ENCODE measurements around the gene HSD3B7. TPM values are rescaled to one million over a fixed set of nuclear protein-coding genes. Genes with fewer than 3 reads are reported as not detected.

The HSD3B7 gene
- total and polyA plus RNA-seq, 2 of the 8 experiments (the other 6 are each of a cell fraction or from before 2014, with no cell fraction given), result 2.9 to 6.6 TPM

- Histone ChIP-seq H3K23ac (ENCODE audit: insufficient read length) (no peak overlapping the region), H2BK15ac (ENCODE audit: low read length) (no peak overlapping the region), H3K14ac (ENCODE audit: insufficient read length) (no peak overlapping the region), H3K27ac (ENCODE audit: low read depth, low read length) (no peak overlapping the region), H3K27me3 (replicated peaks in 1 of 4; ENCODE audit: control insufficient read depth in 3 of 4, extremely low read depth in 1 of 4, insufficient read depth in 3 of 4, low read length in 3 of 4) (no peaks in the 10 kb centered on the region), H4K8ac (ENCODE audit: extremely low read depth, insufficient read depth, low read length) (no peak overlapping the region), H3K4ac (replicated peaks; ENCODE audit: insufficient read length, low read depth, low read length) (no peak overlapping the region), H3K36me3 (ENCODE audit: control insufficient read depth in 2 of 4, insufficient read depth in 4 of 4, low read length in 3 of 4) (no peaks in the 10 kb centered on the region), H3K4me2 (ENCODE audit: insufficient read depth in 1 of 2, low read depth in 2 of 2, low read length in 2 of 2) (no peak overlapping the region), H3K79me2 (ENCODE audit: control insufficient read depth in 1 of 2, insufficient read depth in 2 of 2, low read length in 2 of 2) (no peaks in the 10 kb centered on the region), H2BK120ac (replicated peaks; ENCODE audit: low read depth, low read length) (no peak overlapping the region), H3K4me3 (ENCODE audit: extremely low read depth in 1 of 4, insufficient read depth in 2 of 4, low read depth in 3 of 4, low read length in 4 of 4) (no peak overlapping the region), H4K91ac (replicated peaks; ENCODE audit: insufficient read length, low read length) (no peak overlapping the region), H2BK20ac (ENCODE audit: low read length) (no peak overlapping the region), H2AFZ (ENCODE audit: low read length) (no peak overlapping the region), H2AK5ac (ENCODE audit: low read depth, low read length) (no peak overlapping the region), H3K56ac (replicated peaks; ENCODE audit: insufficient read length, low read depth, low read length) (no peak overlapping the region), H4K5ac (ENCODE audit: insufficient read length, low read depth, low read length) (no peak overlapping the region), H3K9me3 (ENCODE audit: insufficient read depth in 2 of 2, low read depth in 1 of 2, low read length in 1 of 2) (no peaks in the 10 kb centered on the region), H3K18ac (ENCODE audit: extremely low read depth, low read length) (no peak overlapping the region), H3K9ac (replicated peaks in 1 of 4; ENCODE audit: extremely low read depth in 1 of 4, low read depth in 3 of 4, low read length in 3 of 4) (no peak overlapping the region), H3K79me1 (ENCODE audit: low read depth, low read length) (no peaks in the 10 kb centered on the region; the same call in 1 of the 2 replicates), H2BK12ac (ENCODE audit: low read depth, low read length) (peak overlapping the region; percentile 52; the same call in 1 of the 2 replicates), H2BK5ac (ENCODE audit: low read depth, low read length) (no peak overlapping the region), H3K23me2 (ENCODE audit: low read depth, low read length) (peaks cover 12% of the 10 kb centered on the region), H3K4me1 (replicated peaks in 1 of 4; ENCODE audit: control insufficient read depth in 3 of 4, insufficient read depth in 4 of 4, low read length in 3 of 4) (peaks cover 0 to 17% (median 11%) of the 10 kb centered on the region in 4 experiments; a peak in 5 of 7 replicates), H4K20me1 (replicated peaks in 1 of 2; ENCODE audit: control insufficient read depth in 1 of 2, insufficient read depth in 2 of 2, low read length in 2 of 2) (peaks cover 0 to 8% of the 10 kb centered on the region in 2 experiments)
- FAIRE-seq (no peak), DNase-seq (ENCODE audit: low read depth in 1 of 2, low spot score in 2 of 2) (no peak)
- POLR2A ChIA-PET (ENCODE audit: partially characterized antibody), result interaction anchor here (0.6 to 3.3 kb wide), 18 partner anchors 10 to 948 kb away, joined by 3 to 26 read pairs (median 4); partner anchors contain the start of genes FBXL19, FUS, HSD3B7 and PRSS8
- WGBS, 2 experiments (ENCODE audit: extremely low coverage in 1 of 2, insufficient coverage in 1 of 2, insufficient read length in 1 of 2, insufficient replicate concordance in 2 of 2, low coverage in 1 of 2, low lambda C conversion rate in 2 of 2, missing lambda C conversion rate in 1 of 2), result 75% methylated on average over 9 of the region's 9 CpGs; no CpG with 5 or more reads in 1 of the 2 experiments
- CTCF ChIA-PET (ENCODE audit: partially characterized antibody), result interaction anchor here (0.8 to 4.1 kb wide), 28 partner anchors 8 to 915 kb away, joined by 3 to 39 read pairs (median 4); partner anchors contain the start of gene HSD3B7
- TF ChIP-seq SP2 (IDR thresholded peaks at IDR 0.05; ENCODE audit: low read length), result no peak
- TF ChIP-seq PHF8 (conservative IDR thresholded peaks at IDR 0.05; ENCODE audit: low read depth, low read length), result no peak
- no peak for TF ChIP-seq NANOG (IDR thresholded peaks at IDR 0.05; ENCODE audit: insufficient read depth, low read depth, low read length, poor library complexity, severe bottlenecking)
- no peak for TF ChIP-seq POLR2AphosphoS5 (IDR thresholded peaks at IDR 0.05; ENCODE audit: low read depth, low read length)
- no peak for TF ChIP-seq RNF2 (IDR thresholded peaks at IDR 0.05; ENCODE audit: borderline replicate concordance, low read depth, low read length, missing control alignments, poor library complexity, severe bottlenecking)
- no peak for TF ChIP-seq ATF3 (IDR thresholded peaks at IDR 0.05; ENCODE audit: insufficient read depth, low read depth, low read length)
- no peak for TF ChIP-seq BCL11A (IDR thresholded peaks at IDR 0.05; ENCODE audit: low read depth in 2 of 2, low read length in 2 of 2)
- TF ChIP-seq SIX5 (IDR thresholded peaks at IDR 0.05; ENCODE audit: low read depth, low read length), result no peak
- no peak for TF ChIP-seq JUN (IDR thresholded peaks at IDR 0.05; ENCODE audit: low read depth, low read length)
- TF ChIP-seq MAFK (IDR thresholded peaks at IDR 0.05; ENCODE audit: low read depth, low read length), result no peak
- no peak for TF ChIP-seq SIRT6 (IDR thresholded peaks at IDR 0.05; ENCODE audit: low read length)
- no peak for TF ChIP-seq SIN3A (conservative IDR thresholded peaks at IDR 0.05 in 1 of 2, IDR thresholded peaks at IDR 0.05 in 1 of 2; ENCODE audit: low read depth in 1 of 2, low read length in 2 of 2)
- TF ChIP-seq RBBP5 (IDR thresholded peaks at IDR 0.05; ENCODE audit: borderline replicate concordance, low read depth, low read length), result no peak
Observed at GRCh38 chr16:30953111-30953510, 31.9 kb upstream of the HSD3B7 start.

Data from H1 (cell line).